Measurements from ENCODE around the gene IL1R2.

- TF ChIP-seq CTCF (conservative IDR thresholded peaks at IDR 0.05; ENCODE audit: low read length) (no peak), EZH2phosphoT487 (IDR thresholded peaks at IDR 0.05; ENCODE audit: borderline replicate concordance, low read depth, low read length) (no peak)
Measured at GRCh38 chr2:102057502-102058292, 65.9 kb downstream of the IL1R2 start.

All from OCI-LY7 (cell line).